ENCODE results near the gene NUTM2G. TPM values are rescaled to one million over a fixed set of nuclear protein-coding genes. Genes with fewer than 3 reads are reported as not detected.
A peak's percentile ranks its signal among the peaks of the same experiment; 100 is the strongest.
"Not testable (repeated sequence)": the region's sequence is repeated elsewhere in the genome, so short reads cannot be mapped to it uniquely, and the experiment has no call there.

Gene NUTM2G
- total RNA-seq, 4 donors from 2014 or later = not detected

DNA sequence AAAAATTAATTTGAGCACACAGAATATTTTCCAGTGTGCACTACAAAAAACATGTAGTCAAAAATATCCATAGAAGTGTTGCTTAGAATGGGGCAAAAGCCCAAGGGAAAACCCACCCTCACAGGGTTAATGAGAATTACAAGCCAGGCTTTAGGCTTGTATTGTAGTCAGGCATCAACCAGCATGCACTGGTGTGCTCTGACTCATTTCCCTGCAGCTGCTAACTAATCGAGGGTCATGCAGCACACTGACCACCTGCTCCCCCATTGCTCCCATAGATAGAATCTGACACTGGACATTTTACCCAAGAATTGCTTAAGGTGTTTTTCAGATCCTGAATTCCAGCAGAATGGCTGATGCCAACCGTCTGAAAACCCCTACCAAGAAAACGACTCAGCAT lies 20.2 kb upstream of the NUTM2G start:
- intact Hi-C loops (cut with DNase I); H3K9me3 ChIP-seq; H3K4me3 ChIP-seq; DNase-seq (ENCODE audit: extremely low spot score); H3K27ac ChIP-seq (replicated peaks in 1 of 4); H3K36me3 ChIP-seq; H3K4me1 ChIP-seq; H3K27me3 ChIP-seq: not testable (repeated sequence)
- WGBS = no CpG with 5 or more reads among the region's 3 CpGs

- H3K9me3 ChIP-seq; intact Hi-C loops (cut with DNase I); H3K4me3 ChIP-seq; DNase-seq (ENCODE audit: extremely low spot score); H3K4me1 ChIP-seq; H3K27ac ChIP-seq (replicated peaks in 1 of 4); H3K27me3 ChIP-seq: not testable (repeated sequence)
- peaks cover 0 to 24% (median 2%) of the 10 kb centered on the region in 4 donors for H3K36me3 ChIP-seq
- no CpG with 5 or more reads among the region's 2 CpGs for WGBS
Measured at GRCh38 chr9:96915539-96915938, 13.1 kb upstream of the NUTM2G start.

- H3K4me3 ChIP-seq; H3K4me1 ChIP-seq; H3K27me3 ChIP-seq; H3K9me3 ChIP-seq; intact Hi-C loops (cut with DNase I); H3K27ac ChIP-seq (replicated peaks in 1 of 4); DNase-seq (ENCODE audit: extremely low spot score): not testable (repeated sequence)
- H3K36me3 ChIP-seq = peaks cover 0 to 24% (median 2%) of the 10 kb centered on the region in 4 donors
- 100% methylated on average over 2 of the region's 6 CpGs for WGBS
Measured at GRCh38 chr9:96916531-96916930, 12.1 kb upstream of the NUTM2G start.

GRCh38 chr9:96918550-96918949 lies 10.1 kb upstream of the NUTM2G start:
- WGBS = 100% methylated on average over 1 of the region's 6 CpGs
- intact Hi-C loops (cut with DNase I) = not testable (repeated sequence)

DNA sequence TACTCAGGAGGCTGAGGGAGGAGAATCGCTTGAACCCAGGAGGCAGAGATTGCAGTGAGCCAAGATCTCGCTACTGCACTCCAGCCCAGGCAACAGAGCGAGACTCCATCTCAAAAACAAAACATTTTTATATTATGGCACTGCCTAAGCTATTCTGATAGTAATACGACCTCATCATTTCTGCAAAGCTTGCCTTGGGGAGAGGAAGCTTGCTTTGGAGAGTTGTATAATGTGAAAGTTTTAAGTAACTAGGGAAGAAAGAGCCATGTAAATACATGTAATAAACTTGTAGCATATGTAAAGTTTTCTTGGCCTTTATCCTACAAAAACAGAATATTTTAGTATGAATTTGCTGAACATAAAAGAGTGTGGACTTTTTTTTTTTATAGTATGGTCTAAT lies 7.8 kb upstream of the NUTM2G start:
- H3K9me3 ChIP-seq; H3K4me1 ChIP-seq; DNase-seq (ENCODE audit: extremely low spot score); intact Hi-C loops (cut with DNase I); H3K4me3 ChIP-seq; H3K27me3 ChIP-seq; H3K27ac ChIP-seq (replicated peaks in 1 of 4): not testable (repeated sequence)
- WGBS = 100% methylated on average over 1 of the region's 4 CpGs
- H3K36me3 ChIP-seq = peaks cover 0 to 16% (median 2%) of the 10 kb centered on the region in 4 donors

More at GRCh38 chr9:96918550-96918949, 10.1 kb upstream of the NUTM2G start:
- H3K36me3 ChIP-seq = peaks cover 0 to 19% (median 2%) of the 10 kb centered on the region in 4 donors
- not testable (repeated sequence) for H3K4me1 ChIP-seq; H3K27ac ChIP-seq (replicated peaks in 1 of 4); DNase-seq (ENCODE audit: extremely low spot score); H3K27me3 ChIP-seq; H3K9me3 ChIP-seq; H3K4me3 ChIP-seq

DNA sequence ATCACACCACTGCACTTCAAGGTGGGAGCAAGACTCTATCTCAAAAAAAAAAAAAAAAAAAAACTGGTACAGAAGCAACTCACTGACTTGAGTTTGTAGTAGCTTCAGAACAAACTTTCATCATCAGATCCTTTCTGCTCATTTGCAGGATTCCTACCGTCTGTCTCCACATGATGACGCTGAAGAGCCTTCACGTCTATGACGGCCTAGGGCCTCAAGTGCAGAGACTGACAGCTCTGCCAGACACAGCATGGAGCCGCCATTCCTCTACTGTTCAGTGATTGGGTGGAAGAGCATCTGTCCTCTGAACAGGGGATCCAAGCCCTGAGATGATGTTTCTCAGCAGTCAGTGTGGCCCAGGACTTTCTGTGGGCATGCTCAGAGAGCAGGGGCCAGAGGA lies 3.1 kb upstream of the NUTM2G start:
- WGBS = 96% methylated on average over 4 of the region's 5 CpGs
- H3K27ac ChIP-seq (replicated peaks in 1 of 4); intact Hi-C loops (cut with DNase I); H3K27me3 ChIP-seq; H3K9me3 ChIP-seq; H3K4me1 ChIP-seq; DNase-seq (ENCODE audit: extremely low spot score); H3K36me3 ChIP-seq; H3K4me3 ChIP-seq: not testable (repeated sequence)

DNA sequence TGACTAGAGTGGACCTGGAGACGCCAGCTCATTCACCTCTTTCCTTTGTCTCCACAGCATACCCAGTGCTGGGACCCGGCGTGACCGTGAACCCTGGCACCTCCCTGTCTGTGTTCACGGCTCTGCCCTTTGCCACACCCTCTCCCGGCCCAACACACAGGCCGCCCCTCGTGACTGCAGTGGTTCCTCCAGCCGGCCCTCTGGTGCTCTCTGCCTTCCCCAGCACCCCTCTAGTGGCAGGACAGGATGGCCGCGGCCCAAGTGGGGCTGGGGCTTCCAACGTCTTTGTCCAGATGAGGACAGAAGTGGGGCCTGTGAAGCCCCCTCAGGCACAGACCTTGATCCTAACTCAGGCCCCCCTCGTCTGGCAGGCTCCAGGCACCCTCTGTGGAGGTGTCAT lies 3.0 kb downstream of the NUTM2G start:
- H3K4me3 ChIP-seq; DNase-seq (ENCODE audit: extremely low spot score); H3K27ac ChIP-seq (replicated peaks in 1 of 4); H3K9me3 ChIP-seq; intact Hi-C loops (cut with DNase I); H3K27me3 ChIP-seq; H3K36me3 ChIP-seq; H3K4me1 ChIP-seq: not testable (repeated sequence)
- 72% methylated on average over 12 of the region's 13 CpGs for WGBS

- no CpG with 5 or more reads among the region's 14 CpGs for WGBS
- H3K27me3 ChIP-seq; H3K4me3 ChIP-seq; H3K36me3 ChIP-seq; H3K4me1 ChIP-seq; intact Hi-C loops (cut with DNase I); H3K27ac ChIP-seq (replicated peaks in 1 of 4); H3K9me3 ChIP-seq: not testable (repeated sequence)
- peak; percentile 53 for DNase-seq (ENCODE audit: extremely low spot score)
Measured at GRCh38 chr9:96934097-96934496, 5.5 kb downstream of the NUTM2G start.

- H3K4me1 ChIP-seq; H3K4me3 ChIP-seq; H3K9me3 ChIP-seq; H3K27ac ChIP-seq (replicated peaks in 1 of 4); H3K27me3 ChIP-seq; H3K36me3 ChIP-seq; DNase-seq (ENCODE audit: extremely low spot score); intact Hi-C loops (cut with DNase I): not testable (repeated sequence)
- WGBS = no CpG with 5 or more reads among the region's 5 CpGs
Measured at GRCh38 chr9:96934706-96935105, 6.1 kb downstream of the NUTM2G start.

DNA sequence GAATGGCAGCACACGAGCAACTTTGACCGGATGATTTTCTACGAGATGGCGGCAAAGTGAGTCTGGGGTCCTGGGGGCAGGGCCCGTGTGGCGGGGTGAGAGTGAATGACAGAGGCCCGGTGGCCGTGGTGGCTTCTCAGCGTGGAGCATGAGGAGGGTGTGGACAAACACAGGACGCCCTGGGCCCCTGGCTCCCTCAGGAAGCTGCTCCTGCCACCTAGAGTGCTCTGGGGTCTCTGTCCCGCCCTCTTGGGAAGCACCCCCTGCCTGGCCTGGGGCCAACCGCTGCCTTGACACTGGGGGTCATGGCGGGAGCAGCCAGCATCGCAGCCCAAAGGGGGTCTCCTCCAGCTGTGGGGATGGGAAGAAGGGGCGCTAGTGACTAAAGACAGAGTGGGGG lies 6.8 kb downstream of the NUTM2G start:
- H3K9me3 ChIP-seq; H3K36me3 ChIP-seq; intact Hi-C loops (cut with DNase I); H3K27ac ChIP-seq (replicated peaks in 1 of 4); H3K27me3 ChIP-seq; H3K4me3 ChIP-seq; H3K4me1 ChIP-seq: not testable (repeated sequence)
- peak; percentile 64 for DNase-seq (ENCODE audit: extremely low spot score)
- 94% methylated on average over 11 of the region's 15 CpGs for WGBS

GRCh38 chr9:96937442-96937841 lies 8.8 kb downstream of the NUTM2G start:
- H3K27ac ChIP-seq (replicated peaks in 1 of 4); H3K4me3 ChIP-seq; H3K36me3 ChIP-seq; H3K4me1 ChIP-seq; intact Hi-C loops (cut with DNase I); H3K27me3 ChIP-seq; DNase-seq (ENCODE audit: extremely low spot score); H3K9me3 ChIP-seq: not testable (repeated sequence)
- 89% methylated on average over 2 of the region's 3 CpGs for WGBS

- H3K4me3 ChIP-seq; H3K27me3 ChIP-seq; H3K4me1 ChIP-seq; intact Hi-C loops (cut with DNase I); H3K9me3 ChIP-seq; DNase-seq (ENCODE audit: extremely low spot score); H3K27ac ChIP-seq (replicated peaks in 1 of 4); H3K36me3 ChIP-seq: not testable (repeated sequence)
- no CpG with 5 or more reads among the region's 10 CpGs for WGBS
Measured at GRCh38 chr9:96938957-96939665, 10.5 kb downstream of the NUTM2G start.

DNA sequence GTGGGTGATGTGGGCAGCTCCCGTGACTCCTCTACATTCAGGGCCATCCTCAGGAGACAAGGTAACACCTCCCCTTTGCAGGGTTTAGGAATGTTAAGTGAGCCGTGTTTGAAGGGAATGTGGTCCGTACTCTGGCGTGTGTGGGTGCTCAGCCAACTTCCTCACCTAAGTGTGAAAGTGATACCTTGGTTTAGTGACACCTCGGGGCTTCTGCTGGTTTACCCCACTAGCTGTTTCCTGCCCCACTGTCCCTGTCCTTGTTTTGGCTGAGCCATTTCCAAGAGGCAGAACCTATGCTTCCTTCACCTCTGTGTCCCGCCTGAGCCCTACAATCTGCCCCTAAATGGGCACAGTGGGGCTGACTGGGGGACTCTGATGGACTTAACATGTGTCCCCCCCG lies 12.3 kb downstream of the NUTM2G start:
- H3K36me3 ChIP-seq; intact Hi-C loops (cut with DNase I); H3K4me3 ChIP-seq; DNase-seq (ENCODE audit: extremely low spot score); H3K9me3 ChIP-seq; H3K27me3 ChIP-seq; H3K27ac ChIP-seq (replicated peaks in 1 of 4); H3K4me1 ChIP-seq: not testable (repeated sequence)
- WGBS = no CpG with 5 or more reads among the region's 7 CpGs
